Fibroblast of the conjunctiva (primary cell): Measurements from ENCODE around the gene CTSK.
"Not testable (repeated sequence)": the region's sequence is repeated elsewhere in the genome, so short reads cannot be mapped to it uniquely, and the experiment has no call there.

Source experiments
- DNase-seq: peaks from one replicate; pipeline ENCODE4 v3.0.0-alpha.2; 2010; ENCODE audit warnings: low read depth

CTSK gene

DNA sequence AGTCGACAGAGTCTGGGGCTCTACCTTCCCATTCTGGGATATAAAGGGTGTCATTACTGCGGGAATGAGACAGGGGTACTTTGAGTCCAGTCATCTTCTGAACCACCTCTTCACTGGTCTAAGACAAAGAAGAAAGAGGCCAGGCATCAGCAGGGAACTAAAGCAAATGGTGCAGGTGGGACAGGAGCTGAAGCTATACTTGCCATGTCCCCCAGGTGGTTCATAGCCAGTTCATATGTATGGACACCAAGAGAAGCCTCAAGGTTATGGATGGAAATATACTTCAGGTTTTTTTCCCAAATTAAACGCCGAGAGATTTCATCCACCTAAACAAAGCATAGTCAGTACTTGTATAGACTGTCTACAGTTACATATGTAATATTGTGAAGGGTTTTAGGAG lies 2.2 kb downstream of the CTSK start:
- DNase-seq: no peak

- DNase-seq: no peak
These were observed 3.4 kb downstream of the CTSK start for GRCh38 chr1:150804671-150805070.

- DNase-seq: no peak
These were observed 9.0 kb downstream of the CTSK start for GRCh38 chr1:150799089-150799488.

DNA sequence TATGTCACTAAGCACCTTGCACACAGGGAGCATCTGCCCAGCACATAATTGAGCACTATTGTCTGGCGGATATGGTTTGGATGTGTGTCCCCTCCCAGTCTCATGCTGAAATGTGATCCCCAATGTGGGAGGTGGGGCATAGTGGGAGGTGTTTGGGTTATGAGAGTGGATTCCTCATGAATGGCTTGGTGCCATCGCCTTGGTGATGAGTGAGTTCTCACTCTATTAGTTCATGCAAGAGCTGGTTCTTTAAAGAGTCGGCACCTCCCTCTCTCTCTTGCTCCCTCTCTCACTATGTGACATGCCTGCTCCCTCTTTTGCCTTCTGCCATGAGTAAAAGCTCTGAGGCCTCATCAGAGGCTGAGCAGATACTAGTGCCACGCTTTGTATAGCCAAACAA lies 9.5 kb downstream of the CTSK start:
- no peak for DNase-seq

- DNase-seq: no peak
These were observed 11.7 kb downstream of the CTSK start for GRCh38 chr1:150796374-150796773.

DNA sequence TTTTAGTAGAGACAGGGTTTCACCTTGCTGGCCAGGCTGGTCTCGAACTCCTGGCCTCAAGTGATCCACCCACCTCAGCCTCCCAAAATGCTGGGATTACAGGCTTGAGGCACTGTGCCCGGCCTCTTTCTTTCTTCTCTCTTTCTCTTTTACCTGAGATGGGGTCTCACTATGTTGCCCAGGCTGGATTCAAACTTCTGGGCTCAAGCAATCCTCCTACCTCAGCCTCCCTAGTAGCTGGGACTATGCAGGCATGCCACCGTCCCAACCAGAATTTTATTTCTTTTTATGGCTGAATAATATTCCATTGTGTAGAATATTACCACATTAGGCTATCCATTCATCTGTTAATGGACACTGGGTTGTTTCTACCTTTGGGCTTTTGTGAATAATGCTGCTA lies 14.3 kb downstream of the CTSK start:
- not testable (repeated sequence) for DNase-seq

DNA sequence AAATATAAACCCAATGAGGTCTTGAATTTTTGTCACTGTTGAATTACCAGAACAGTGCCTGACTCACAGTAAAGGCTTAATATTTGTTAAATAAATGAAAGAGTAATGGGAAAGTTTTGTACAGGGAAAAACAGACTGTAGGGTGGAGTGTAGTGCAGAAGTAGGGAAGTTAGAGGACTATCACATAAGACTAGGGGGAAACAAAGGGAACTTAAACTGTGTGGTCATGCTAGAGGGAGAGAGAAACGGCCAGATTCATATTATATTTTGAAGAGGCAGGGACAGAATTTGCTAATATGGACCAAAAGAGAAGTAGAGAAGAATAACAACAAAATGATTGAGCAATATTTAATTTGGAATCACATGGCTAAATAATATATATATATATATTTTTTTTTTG lies 14.8 kb downstream of the CTSK start:
- DNase-seq: no peak

- DNase-seq: no peak
These were observed 16.5 kb downstream of the CTSK start for GRCh38 chr1:150791585-150791984.

- no peak for DNase-seq
These were observed 18.7 kb downstream of the CTSK start for GRCh38 chr1:150789396-150789795.

DNA sequence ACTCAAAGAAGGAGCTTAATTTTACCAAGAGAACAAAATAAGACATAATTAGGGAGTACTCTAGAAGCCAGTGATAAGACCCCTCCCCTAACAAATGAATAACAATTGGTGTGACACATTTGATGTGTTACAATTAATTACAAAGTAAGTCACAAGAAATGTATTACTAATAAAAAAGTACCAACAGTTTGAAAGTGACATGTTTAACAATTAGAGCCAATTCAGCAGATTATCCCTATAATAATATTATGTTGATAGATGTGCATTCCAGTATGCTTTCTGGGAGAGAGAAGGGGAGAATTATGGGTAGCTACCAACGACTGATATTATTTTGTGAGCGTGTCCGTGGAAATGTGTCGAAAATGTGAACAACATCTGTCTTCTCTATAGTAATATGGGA lies 19.1 kb downstream of the CTSK start:
- no peak for DNase-seq

GRCh38 chr1:150787455-150787854 lies 20.6 kb downstream of the CTSK start:
- DNase-seq: no peak

GRCh38 chr1:150780510-150780909 lies 27.6 kb downstream of the CTSK start:
- DNase-seq: no peak

- no peak for DNase-seq
These were observed 29.7 kb downstream of the CTSK start for GRCh38 chr1:150778409-150778808.

GRCh38 chr1:150777544-150777943 lies 30.5 kb downstream of the CTSK start:
- DNase-seq: no peak

GRCh38 chr1:150775931-150776505 lies 32.0 kb downstream of the CTSK start:
- not testable (repeated sequence) for DNase-seq

- no peak for DNase-seq
These were observed 32.8 kb downstream of the CTSK start for GRCh38 chr1:150775276-150775675.

DNA sequence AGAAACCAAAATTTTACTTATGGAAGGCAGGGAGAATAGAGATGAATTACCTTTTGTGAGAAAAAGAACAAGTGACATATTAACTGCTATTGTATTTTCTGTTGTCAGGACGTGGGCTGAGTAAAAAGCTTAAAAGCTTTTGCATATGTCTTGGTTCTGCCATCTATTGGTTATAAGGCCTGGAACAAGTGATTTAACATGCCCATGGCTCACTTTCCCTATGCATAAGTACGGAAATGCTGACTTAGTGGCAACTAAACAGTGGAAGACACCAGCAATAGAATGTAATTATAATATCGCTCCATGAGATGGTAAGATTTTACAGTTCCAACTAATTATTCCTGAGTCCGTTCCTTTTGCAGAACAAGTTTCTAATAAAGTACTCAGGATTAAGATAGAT lies 35.7 kb downstream of the CTSK start:
- no peak for DNase-seq

GRCh38 chr1:150767704-150768103 lies 40.4 kb downstream of the CTSK start:
- not testable (repeated sequence) for DNase-seq

- not testable (repeated sequence) for DNase-seq
These were observed 42.1 kb downstream of the CTSK start for GRCh38 chr1:150765977-150766301.

DNA sequence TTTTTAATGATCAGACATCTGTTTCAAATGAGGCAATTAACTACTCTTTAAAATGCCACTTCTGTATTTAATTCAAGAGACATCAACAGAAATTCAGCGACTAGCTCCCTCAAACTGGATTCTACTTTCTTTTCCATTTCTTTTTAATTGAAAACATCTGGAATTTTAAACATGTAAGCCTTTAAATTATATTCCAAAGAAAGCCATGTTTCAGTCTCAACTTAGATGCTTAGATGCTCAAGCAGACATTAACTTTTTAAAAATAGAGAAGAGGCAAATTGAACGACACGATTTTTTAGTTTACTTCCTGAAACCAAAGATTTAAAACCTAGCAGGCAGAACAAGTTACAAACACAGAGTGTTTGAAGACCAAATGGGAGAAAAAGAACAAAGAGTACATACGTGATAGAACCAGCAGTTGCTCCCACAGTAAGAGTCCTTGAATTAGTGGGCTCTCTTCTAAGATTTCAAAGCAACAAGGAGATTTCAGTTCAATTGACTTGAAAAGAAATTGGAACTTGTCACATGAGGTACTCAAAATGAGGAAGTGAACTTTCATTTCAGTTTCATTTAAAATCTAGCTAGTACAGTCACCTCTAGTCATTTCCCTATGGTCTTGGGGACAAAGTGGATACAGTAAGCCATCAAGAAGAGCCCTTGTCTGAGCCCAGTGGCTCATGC lies 42.6 kb downstream of the CTSK start, which contains the start of gene CTSS:
CTSS (minus strand) TSS at position 483 of the 681 bp plus-strand sequence. CDS start 1,015 bp downstream, outside the sequence.
- peak; percentile 6 for DNase-seq

DNA sequence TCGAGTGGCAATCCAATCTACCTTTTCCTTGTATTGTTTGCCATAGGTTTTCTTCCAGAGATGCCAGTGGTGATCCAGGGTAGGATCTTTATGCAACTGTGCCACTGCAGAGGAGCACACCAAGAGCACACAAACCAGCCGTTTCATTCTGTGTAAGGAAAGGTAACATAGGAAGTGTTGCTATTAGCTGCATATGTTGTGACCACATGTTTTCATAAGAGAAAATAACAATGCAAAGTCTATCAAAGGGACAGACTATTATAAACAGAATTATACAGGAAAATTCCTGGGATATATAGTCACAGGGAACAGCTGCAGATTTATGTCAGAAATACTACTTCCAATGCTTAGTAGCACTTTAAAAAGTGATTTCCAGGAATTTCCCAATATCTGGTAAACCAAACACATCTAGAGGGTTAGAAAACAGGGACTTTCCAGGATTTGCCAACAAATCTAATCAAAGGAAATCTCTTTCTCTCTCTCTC lies 43.4 kb downstream of the CTSK start:
- peak; percentile 30 for DNase-seq

- DNase-seq: no peak
These were observed 45.0 kb downstream of the CTSK start for GRCh38 chr1:150763018-150763417.

GRCh38 chr1:150762552-150762951 lies 45.5 kb downstream of the CTSK start:
- no peak for DNase-seq

GRCh38 chr1:150761801-150762200 lies 46.3 kb downstream of the CTSK start:
- no peak for DNase-seq
